ENCODE measurements around the gene PNP.
"Not testable (repeated sequence)": the region's sequence is repeated elsewhere in the genome, so short reads cannot be mapped to it uniquely, and the experiment has no call there.

PNP gene

DNA sequence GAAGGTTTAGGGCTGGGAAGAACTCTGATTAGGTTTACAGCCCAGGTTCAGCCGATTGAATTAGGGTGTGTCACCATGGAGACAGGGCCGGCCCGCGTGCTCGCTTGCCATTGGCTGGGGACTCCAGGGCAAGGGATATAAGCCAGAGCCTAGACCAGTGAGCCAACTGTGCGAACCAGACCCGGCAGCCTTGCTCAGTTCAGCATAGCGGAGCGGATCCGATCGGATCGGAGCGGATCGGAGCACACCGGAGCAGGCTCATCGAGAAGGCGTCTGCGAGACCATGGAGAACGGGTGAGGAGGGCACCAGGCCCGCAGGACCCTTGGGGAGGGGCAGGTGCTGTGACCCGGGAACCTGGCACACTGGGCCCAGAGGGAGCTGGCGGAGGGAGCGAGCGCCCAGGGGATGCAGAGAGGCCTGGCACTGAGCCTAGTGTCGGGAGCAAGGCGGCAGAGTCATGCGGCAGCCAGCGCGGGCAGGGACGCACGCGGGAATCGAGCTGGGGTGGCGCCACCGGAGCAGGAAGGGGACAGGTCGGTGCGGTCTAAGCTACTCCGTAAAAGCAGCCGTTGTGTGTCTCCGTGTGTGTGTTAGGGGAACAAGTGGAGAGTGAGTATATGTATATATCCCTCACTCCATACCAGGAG is at the start of gene PNP:
TSS of gene PNP (plus strand) at position 165 of the 648 bp plus-strand sequence. CDS start at position 284, 119 bp downstream.
- DNase-seq = peak; percentile 94

DNA sequence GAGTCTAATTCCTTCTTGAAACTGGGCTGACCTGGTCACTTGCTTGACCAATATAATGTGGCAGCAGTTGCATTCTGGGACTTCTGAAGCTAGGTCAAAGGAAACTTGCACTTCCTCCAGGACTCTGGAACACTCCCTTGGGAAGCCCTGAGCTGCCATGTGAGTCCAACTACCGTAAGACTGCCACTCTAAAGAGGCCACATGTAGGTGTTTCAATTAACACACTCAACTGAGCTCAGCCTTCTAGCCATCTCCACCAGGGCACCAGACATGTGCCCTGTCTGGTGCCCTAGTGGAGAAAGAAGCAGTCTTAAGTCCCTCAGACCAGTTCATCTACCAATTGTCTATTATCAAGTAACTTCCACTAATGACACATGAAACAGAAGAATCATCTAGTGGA is 49.8 kb upstream of the PNP start:
- no peak for DNase-seq

DNA sequence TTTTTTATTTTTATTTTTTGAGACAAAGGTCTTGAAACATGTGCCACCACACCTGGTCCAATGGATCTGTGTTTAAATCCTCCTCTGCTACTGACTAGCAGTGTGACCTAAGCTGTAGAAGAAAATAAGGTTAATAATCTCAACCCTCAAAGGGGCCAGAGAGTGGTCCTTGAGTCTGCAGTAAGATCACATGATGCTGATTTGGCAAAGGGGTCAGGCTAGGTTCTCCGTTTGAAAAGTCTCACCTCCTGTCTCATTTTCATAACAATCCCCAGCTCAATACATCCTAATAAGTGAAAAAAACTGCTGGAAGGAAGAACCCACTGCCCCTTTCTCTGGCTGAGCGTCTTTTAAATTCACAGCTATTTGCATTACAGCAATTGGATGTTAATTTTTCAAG is 47.9 kb upstream of the PNP start:
- no peak for DNase-seq

DNA sequence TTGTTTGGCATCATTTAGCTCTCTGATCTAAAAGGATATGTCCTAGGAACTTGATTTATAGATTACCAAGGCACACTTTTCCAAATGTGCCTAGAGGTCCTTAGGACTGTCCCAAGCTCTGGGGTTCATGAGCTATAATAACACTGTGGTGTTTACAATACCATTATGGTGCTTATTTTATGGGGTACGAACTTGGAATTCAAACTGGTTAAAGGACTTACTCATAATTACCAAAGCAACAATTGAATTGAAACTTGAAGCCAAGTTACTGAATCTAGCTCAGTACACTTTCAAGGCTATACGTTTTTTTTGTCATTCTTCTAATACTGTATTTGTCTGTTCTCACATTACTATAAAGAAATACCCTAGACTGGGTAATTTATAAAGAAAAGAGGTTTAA is 46.3 kb upstream of the PNP start:
- no peak for DNase-seq

DNA sequence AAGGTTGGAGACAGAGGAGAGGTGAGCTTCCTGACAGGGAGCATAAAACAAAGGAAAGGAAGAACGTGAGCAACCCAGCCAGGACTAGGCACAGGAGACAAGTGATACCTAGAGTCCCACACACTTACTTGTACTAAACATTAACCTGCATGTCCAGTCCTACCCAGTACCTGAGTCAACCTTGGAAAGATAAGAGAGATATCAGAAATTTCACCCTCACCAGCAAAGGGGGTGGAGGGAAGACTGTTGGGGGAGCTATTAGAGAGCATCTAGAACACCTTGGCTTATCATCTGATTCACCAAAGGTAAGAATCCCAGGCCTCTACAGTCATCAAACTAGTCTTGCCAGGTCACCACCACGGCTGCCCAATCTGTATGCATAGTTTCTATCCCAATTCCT is 44.4 kb upstream of the PNP start:
- no peak for DNase-seq

DNA sequence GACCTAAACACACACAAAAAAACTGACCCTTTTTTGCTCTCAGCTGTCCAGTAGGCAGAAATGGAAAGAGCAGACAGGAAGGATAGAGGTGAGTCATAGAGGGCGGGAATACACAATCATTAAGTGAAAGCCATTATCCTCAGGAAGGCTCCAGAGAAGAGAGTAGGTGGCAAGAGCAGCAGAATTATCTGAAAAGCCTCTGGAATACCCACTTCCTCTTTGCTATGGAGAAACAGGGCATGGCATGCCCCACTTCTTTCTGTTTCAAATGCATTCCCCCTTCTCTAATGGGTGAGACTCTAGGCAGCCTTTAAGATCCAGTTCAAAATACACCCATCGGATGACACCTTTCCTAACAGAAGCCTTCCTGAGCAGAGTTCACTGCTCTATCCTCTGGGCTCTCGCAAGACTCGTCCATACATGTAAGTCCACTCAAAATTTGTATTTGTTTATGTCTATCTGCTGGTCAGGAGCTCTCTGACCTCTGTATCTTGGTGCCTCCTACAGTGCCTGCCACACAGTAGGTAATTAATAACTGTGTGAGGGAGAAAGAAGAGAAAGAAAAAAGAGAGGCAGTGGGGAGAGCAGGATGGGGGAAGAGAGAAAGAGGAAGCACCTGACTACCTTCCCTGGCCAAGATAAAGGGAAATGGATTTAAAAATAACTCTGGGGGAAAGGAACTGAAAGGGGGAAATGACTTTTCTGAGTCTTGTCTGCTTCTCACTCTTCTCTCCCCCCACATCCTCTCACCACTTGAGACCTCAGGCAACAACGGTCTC is 41.8 kb upstream of the PNP start:
- no peak for DNase-seq

DNA sequence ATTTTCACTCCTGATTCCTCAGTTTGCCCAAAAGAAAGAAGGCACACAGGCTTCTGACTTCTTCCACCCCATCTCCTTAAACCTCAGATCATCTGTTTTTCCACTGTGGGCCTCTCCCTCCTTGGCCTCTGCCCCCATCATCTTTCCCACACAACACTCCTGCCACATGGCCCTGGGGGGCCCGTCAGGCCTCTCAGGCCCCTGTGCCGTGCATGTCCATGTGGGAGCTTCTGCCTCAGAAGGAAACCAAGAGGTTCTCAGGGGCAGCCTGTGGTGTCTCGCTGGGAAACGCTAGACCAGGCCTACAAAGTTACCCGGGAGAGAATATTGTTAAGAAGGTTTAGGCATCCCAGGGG is 41.2 kb upstream of the PNP start:
- no peak for DNase-seq

DNA sequence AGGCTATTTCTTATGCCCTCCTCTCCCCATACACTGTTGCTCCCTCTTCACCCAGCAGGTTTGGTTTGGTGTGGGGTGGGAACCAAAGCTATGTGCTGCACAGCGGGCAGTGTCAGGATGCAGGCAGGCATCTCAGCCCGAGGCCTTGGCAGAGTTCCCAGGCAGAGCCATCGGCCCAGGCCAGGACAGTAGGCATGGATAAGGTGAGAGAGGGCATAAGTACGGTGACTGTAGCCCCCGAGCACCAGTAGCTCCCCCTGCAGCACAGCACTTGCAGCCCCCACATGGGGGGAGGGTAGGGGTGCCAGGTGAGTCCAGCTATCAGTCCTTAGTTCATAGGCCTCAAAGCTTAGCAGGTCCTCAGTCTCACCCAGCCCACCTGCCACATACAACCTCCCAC is 40.4 kb upstream of the PNP start:
- DNase-seq = no peak

DNA sequence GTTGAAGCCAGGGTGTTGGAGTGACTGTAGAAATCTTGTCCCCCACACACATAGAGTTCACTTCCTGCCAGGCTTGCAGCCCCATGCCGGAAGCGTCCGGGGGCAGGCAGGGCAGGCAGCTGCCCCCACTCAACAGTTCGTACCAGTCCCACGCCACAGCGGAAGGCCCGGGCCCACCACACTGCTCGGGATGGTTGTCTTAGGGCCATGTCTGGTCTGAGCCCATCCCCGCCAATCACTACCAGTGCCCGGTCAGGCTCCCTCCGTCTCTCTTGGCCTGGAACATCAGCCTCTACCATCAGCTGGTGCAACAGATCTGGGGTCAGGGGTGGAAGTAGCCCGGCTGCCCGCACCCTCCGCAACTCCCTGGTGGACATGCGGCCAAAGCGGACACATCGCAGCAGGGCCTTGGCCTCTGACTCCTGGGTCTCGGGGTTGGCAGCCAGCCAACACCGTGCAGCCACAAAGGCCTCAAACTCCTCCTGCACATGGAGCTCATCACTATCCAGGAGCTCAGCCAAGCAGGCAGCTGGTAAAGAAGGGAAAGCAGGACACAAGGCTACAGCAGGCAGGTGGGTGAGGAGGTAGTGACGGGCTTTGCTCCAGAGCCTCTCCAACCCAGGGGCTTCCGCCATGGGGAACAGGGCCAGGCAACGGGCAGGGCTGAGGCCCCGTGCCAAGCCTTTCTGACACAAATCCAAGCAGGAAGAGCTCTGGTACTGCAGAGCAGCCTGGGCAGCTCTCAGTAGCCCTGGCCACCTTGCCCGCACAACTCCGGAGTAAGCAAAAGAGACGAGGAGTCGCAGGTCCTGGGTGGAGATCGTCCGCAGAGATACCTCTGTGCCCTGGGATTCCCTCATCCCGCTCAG is 39.2 kb upstream of the PNP start:
- DNase-seq = no peak

DNA sequence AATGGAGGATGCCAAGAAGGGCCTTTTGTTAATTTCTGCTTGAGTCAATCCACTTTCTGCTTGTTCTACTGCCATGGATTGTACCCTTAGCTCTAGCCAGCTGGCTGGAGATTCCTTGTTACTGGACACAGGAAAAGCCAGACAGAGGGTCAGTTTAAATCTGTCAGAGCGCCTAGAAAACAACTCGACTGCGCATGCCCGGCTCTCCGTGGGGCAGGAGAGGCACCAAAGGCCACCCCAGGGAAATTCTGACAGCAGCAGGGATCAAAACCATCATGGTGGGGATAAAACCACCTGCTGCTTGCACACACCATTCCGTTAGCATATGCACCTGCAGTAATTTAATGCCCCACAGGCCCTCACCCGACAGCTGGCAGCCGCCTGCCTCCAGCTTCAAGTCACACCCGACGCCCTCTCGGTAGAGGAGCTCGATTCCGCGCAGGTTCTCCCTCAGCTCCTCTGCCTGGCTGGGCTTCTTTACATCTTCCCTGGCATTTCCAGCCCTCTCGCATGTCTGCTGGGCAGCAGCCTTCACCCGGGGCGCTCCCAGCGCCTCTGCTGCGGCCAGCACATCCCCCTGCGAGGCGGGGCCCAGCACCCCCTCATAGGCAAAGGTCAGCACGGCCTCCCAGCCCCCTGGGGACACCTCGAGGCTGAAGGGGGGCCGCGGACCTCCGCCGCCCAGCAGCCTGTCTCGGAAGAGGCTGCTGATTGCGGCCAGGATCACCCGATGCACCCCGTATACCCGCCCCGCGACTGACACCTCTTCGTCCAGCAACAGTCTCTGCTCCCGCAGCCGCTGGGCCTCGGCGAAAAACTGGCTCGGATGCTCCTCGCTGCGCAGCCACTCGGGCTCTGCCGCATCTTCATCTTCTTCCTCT is 34.3 kb upstream of the PNP start:
- no peak for DNase-seq

DNA sequence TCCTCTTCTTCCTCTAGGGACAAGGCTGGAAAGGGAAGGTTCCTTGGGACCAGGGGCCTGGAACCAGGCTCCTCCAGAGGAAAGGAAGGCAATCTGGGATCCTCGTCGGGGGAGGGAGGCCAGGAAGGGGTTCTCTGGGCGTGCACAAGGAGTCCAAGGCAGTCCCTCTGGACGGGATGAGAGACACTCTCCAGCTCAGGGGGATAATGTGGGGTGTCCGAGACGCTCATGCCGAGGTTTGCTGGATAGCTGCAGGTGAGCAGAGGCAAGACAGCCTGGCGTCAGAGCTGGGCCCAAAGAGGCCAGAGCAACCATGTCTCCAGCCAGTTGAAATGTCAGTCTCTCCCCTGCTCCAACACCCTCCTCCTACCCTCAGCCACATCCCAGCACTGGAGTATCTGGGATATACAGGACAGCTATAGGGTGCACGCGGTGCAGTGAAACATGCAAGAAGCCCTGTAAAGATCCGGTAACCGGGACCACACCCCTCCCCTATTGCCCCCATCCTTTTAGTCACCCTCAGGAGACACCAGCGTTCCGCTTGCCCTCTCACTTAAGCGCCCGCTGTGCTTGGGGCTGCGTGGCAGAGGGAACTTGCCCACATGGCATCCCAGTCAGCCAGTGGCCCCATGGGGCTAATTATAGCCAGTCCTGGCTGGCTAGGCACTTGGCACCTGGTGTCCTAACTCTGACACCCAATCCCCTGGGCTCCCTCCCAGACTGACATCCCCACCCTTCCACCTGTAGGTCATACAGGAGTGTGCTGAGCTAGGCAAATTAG is 33.4 kb upstream of the PNP start, which contains the start of gene KLHL33:
TSS of gene KLHL33 (minus strand) at position 585 of the 781 bp plus-strand sequence. CDS start at position 230, 355 bp downstream.
- no peak for DNase-seq

DNA sequence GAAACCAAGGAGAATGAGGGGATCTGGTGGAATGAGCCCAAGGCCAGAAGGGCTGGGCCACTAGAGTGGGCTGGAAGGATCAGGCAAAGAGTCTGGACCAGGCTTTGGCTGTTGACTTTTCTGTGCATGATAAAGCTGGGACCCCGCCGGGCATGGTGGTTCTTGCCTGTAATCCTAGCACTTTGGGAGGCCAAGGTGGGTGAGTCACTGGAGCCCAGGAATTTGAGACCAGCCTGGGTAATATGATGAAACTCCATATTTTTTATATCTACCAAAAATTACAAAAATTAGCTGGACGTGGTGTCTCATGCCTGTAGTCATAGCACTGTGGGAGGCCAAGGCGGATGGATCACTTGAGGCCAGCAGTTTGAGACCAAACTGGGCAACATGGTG is 32.8 kb upstream of the PNP start:
- DNase-seq = no peak

DNA sequence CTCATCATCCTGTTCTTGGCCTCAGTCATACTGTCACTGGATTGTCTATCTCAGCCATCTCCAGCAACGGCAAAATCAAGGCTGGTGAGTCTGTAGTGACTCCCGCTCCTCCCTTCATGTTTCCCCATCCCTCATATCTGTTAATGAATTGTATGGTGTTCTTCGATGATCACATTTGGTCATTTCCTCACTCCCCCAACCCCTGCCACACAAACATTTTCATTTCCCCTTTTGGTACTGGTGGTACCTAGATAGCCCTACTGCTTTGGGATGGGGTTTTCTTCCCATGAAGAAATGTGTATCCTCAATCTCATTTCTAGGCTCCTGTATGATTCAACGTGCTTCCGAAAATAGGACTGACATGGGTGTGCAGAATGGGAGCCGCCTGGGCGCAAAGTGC is 30.5 kb upstream of the PNP start:
- no peak for DNase-seq

DNA sequence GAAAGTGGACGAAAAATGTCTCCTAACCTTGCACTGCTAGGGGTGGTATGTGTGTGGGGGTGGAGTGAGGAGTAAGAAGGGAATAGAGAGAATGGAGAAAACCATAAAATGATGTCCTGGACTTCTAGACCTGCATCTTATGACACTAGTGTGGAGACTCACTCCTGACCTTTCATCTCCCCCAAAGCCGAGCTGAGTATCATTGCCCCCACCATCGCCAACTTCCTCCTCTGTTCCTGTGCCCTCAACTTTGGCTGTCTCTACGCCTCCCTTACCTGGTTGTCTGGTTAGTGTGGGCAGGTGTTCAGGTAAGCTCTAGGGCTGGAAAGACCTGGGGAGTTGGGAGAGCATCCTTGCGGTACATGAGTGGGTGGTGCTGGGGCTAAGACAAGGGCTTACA is 28.7 kb upstream of the PNP start:
- DNase-seq = no peak

DNA sequence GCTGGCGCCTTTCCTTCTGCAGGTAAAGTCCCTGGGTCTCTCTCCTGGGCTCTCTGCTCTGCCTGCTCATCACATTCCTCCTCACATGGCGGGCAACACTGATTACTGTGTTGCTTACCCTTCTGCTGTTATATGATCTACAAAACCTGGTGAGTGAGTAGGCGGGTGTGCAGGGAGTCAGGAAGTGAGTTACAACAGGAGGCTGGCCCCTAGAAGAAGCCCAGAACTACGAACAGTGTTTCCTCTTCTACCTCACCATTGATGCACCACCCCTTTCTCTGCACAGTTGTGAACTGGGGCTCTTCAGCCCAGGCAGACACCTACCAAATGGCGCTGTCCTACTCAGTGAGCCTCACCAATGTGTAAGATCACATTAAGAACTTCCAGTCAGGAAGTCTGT is 28.3 kb upstream of the PNP start:
- DNase-seq = peak; percentile 25

DNA sequence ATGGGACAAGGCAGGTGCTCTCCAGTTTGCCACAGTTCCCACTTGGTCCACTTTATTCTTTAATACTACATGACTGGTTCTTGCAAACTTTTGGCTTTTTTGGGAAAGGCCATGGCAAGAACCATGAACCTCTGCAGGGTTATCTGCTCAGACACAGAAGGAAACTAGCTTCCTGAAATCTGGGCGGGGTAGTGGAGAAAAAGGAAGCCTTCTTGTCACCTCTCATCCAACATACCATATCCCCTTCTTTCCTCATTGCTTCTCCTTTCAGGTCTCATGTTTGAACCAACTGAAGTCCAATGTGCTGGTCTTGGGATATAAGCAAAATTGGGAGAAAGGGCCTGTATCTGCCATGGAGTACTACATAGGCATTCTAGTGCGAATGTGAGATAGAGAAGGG is 27.7 kb upstream of the PNP start:
- DNase-seq = no peak

DNA sequence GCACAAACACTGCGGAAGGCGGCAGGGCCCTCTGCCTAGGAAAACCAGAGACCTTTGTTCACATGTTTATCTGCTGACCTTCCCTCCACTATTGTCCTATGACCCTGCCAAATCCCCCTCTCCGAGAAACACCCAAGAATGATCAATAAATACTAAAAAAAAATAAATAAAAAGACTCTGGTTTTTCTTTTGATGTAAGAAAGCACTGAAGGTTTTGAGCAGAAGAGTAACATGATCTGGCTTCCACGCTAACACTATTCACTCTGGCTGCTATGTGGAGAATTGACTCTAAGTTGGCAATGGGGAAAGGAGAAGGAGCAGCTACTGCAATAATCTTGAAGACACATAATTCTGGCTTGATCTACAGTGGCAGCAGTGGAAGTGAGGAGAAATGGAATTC is 25.6 kb upstream of the PNP start:
- not testable (repeated sequence) for DNase-seq

DNA sequence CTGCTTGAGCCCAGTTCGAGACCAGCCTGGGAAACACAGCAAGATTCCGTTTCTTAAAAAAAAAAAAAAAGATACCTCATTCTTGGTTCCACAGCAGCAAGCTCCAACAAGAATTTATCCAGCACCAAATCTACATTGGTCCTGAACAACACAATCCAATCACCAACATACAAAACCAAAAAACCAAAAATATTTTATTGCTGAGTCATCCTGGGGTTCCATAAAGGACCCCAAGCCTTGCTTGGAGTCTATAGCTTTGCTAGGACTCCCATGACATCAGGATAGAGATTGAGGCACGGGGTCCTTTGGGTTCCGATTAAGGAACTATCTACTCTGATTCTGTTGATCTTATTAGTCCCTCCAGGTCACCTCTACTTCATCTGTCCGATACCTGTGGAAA is 22.3 kb upstream of the PNP start:
- DNase-seq = no peak

DNA sequence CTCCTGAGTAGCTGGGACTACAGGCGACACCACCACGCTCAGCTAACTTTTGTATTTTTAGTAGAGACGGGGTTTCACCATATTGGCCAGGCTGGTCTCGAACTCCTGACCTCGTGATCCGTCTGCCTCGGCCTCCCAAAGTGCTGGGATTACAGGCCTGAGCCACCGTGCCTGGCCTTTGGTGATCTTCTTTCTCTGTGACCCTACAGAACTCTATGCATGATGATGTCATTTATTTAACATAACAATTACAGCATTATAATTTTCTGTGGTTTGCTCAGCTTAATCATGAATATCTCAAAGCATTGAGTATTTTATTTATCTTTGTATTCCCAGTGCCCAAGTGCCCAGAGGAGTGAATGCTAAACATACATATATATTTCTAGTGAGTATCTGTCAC is 16.4 kb upstream of the PNP start:
- not testable (repeated sequence) for DNase-seq

DNA sequence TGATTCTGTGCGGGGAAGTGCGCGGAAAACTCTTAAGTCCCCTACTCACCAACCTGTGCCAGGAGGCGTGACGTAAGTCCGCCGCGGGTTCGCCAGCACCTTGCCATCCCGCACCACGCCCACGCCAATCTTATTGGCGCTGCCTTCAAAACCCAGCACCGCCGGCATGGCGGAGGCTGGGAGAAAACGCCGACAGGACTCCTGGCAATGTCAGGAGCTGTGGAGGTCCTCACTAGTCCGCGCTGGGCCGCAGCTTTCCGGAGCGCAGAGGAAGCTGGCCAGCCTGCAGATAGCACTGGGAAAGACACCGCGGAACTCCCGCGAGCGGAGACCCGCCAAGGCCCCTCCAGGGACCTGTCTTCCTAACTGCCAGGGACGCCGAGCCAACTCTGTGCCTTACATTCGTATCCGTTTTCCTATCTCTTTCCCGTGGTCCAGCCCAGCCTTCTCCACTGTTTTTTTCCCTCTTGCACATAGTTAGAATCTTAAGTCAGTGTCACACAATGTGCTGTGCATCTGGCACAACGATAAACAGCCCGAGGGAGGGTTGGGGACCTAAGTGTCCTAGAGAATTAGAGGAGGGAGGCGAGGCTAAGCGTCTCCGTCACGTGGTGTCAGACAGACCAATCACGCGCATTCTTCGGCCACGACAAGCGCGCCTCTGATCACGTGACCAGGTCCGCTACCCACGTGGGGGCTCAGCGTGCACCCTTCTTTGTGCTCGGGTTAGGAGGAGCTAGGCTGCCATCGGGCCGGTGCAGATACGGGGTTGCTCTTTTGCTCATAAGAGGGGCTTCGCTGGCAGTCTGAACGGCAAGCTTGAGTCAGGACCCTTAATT is 14.5 kb upstream of the PNP start, which contains the start of the genes APEX1 and OSGEP:
TSS of gene APEX1 (plus strand) at position 711 of the 839 bp plus-strand sequence. CDS start 420 bp downstream, outside the sequence.
TSS of gene OSGEP (minus strand) at position 297 of the 839 bp plus-strand sequence. CDS start at position 168, 129 bp downstream.
- peak; percentile 98 for DNase-seq
